Measurements from ENCODE around the gene SFTPD. TPM values are rescaled to one million over a fixed set of nuclear protein-coding genes. Genes with fewer than 3 reads are reported as not detected.
"Not testable (repeated sequence)": the region's sequence is repeated elsewhere in the genome, so short reads cannot be mapped to it uniquely, and the experiment has no call there.

SFTPD gene
- polyA plus RNA-seq, 4 donors: 0.46 to 1.5 (median 0.93) TPM

DNA sequence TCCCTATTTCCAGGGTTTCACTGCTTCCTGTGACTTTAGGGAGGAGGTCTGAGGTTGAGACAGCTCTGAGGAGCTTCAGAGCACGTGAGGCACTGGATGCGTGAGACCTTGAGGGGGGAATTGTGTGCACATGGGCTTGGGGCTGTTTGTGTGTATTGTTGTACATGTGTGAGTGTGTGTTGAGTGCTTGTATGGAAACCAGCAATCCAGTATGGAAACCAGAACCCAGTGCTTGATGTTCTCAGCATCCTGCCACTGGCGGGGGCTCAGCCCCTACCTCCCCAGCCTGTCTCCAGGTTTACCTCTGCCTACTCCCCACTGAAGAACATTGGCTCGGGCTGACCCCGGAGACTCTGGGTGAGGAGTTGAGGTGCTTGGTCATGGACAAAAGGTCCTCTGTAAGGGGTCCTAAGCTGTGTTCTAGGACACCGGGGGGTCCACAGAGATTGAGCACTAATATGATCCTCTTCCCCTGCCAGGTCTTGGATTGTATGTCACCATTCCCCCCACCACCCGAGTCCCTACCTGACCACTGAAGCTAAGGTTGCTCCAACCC is 20.8 kb downstream of the SFTPD start:
- DNase-seq (ENCODE audit: low read depth in 4 of 4, low spot score in 3 of 4): no peak

DNA sequence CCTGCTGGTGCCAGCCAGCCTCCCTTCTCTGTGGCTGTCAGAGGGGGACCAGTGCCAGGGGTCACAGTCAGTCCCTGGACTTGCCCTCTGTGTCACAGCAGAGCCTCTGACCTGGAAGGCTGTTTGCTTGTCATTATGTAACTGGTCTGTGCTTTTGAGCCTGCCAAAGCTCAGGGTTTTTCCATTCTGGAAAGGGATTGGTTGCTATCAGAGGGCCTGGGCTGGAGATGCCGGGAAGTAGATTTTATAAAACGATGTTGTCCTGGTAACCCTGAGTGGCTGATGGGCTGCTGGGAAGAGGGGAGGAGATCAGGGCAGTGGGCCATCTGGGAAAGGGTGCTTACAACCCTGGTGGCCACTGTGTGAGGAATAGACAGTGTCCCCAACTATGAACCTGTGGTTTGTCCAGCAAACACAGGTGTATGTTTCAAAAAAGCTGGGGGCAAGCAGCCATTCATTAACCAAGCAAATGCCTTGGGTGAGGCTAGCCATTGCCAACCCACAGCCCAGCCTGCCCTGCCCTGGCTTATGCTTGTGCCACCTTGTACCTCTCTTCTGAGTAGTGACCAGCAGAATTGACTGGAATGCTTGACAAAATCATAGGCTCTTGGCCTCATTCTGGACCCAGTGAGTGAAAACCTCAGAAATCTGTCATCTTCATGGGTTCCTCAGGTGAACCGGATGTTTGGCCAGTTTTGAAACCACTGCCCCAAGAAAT is 21.6 kb downstream of the SFTPD start:
- no peak for DNase-seq (ENCODE audit: low read depth in 4 of 4, low spot score in 3 of 4)

DNA sequence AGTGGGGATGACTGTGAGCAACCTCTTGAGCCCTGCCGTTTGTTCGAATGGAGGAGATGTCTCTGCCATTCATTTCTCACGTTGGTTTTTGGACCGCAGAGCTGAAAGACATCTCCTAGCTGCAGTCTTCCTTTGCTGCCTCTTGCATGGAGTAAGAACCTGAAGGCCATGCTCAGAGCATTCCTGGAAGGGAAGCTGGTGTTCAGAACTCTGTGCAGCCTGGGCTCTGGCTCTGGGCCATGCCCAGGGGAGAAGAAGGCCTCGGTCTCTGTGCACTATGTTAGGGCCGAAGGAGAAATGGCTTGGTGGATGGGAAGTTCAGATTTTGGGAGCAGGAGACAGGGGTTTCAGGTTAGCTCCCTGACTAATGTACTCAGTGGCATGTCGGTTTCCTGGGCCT is 22.9 kb downstream of the SFTPD start:
- DNase-seq (ENCODE audit: low read depth in 4 of 4, low spot score in 3 of 4): no peak

DNA sequence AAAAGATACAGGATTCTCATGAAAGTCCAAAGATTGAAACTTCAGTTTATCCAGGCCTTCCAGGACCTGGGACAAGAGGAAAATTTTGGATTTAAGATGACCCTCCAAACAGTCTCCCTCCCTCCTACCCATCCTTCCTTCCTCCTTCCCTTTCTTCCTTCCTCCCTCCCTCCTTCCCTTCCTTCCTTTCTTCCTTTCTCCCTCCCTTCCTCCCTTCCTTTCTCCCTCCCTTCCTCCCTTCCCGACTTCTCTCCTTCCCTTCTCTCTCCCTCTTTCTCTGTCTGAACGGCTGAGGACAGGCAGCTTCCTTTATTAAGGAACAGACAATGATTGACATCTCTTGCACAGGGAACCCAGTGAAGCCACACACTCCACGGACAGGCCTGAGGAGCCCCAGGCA is 23.3 kb downstream of the SFTPD start:
- DNase-seq (ENCODE audit: low read depth in 4 of 4, low spot score in 3 of 4): no peak

DNA sequence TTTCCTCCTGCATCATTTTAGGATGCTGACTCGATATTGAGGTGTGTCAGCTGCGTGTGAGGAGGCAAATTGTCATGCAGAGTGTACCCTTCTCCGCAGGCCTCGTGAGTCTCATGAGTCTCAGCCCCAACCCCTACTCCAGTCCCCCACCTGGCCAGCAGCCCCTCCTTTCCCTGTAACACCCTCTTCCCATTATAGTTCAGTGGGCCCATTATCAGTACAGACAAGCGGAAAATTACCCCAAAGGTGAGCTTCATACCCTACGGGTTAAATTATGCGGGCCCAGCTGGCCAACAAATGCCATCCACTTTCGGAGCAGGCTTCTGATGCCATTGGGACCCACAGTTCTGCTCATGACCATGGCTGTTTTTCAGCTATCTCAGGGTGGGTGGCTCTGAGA is 25.2 kb downstream of the SFTPD start:
- no peak for DNase-seq (ENCODE audit: low read depth in 4 of 4, low spot score in 3 of 4)

DNA sequence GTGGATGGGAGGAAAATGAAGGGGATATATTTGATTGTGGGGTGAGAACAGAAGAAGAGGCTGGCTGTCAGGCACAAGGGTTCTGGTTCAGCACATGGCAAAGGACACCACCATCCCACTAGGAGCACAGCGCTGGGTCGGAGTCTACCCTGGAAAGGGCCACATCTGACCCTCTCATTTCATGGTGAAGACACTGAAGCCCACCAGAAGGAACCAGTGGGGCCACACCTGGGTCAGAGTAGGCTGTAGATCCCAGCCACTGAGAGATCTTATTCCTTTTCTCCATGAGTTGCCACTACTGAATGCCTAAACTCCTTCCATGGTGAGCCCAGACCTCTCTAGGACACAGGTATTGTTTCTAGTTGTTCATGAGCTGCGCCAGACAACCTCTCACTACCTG is 25.8 kb downstream of the SFTPD start:
- DNase-seq (ENCODE audit: low read depth in 4 of 4, low spot score in 3 of 4): no peak

DNA sequence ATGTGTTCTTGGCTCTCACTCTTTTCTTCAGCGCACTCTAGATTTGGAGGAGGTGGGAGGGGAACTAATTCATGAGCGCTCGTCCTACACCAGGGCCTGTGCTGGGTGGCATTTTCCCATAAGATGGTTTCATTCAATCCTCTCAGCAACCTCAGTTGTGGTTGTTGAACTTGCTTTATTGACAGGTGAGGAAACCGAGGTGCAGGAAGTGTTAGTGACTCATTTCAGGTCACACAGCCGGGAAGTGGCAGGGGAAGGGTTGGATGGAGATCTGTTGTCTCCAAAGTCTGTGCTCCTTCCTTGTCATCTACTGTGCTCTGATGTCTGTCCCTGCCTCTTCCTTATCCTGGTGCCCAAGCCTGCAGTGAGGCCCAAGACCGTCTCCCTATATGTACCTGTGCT is 26.9 kb downstream of the SFTPD start:
- not testable (repeated sequence) for DNase-seq (ENCODE audit: low read depth in 4 of 4, low spot score in 3 of 4)

DNA sequence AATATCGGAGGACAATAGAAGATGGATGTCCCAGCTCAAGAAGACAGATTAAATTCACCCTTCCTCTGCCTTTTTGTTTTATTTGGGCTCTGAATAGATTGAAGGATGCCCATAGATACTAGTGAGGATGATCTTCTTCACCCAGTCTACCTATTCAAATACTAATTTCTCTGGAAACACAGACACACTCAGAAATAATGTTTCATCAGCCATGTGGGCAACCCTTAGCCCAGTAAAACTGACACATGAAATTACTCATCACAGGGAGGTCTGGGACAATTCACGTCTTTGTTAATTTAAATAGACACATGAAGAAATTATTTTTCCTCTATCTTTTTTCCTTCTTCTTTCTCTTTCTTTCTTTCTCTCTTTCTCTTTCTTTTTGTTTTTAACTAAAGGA is 33.1 kb downstream of the SFTPD start:
- not testable (repeated sequence) for DNase-seq (ENCODE audit: low read depth in 4 of 4, low spot score in 3 of 4)

DNA sequence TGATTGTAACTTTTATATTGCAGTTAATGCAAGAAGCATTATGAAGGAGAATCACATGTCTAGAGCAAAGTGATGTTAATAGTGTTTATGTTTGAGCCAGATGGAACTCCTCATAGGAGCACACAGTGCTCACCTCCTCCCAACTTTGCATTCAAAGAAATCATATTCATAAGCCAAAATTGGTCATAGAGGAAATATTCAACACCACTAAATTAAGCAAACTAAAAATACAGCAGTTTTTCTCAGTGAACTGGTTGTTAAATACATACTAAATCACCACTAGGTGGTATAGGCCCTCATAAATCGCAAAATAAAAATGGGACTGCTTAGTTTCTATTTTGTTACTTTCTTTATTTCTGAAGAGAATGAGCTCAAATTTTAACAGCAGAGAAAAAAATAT is 34.4 kb downstream of the SFTPD start:
- not testable (repeated sequence) for DNase-seq (ENCODE audit: low read depth in 4 of 4, low spot score in 3 of 4)

DNA sequence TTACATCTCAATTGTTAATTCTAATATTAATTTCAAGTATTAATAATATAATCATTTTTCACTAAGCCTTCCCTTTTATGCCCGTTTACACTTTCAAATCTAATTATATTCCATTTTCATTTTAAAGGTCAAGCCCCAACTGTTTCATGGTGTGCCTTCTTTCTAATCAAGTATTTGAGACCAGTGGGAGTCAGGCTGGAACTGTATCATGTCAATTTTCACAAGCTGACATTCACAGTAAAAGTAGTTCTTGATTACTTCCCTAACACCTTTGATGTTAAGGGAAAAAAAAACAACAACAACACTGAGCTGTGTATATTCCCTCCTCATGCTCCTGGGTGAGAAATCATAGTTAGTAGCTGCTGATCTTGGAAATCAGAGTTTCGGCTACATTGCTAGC is 38.1 kb downstream of the SFTPD start:
- DNase-seq (ENCODE audit: low read depth in 4 of 4, low spot score in 3 of 4): no peak

DNA sequence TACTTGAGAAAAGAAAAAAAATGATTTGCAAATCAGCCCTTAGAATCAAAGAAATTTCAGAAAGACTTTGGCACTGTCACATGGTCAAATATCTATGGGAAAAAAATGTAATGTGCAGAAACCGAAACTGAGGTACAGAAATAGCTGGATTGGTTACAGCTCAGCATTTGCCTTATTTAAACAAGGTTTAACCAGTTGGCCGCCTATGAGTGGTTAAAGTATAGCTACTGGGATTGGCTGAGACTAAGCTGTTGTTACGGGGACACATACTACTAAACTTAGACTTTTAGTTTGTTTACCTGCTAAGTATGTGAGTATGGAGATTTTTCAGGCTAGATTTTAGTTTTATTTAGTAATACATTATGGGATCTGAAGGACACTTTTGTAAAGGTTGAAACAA is 38.6 kb downstream of the SFTPD start:
- DNase-seq (ENCODE audit: low read depth in 4 of 4, low spot score in 3 of 4): no peak

DNA sequence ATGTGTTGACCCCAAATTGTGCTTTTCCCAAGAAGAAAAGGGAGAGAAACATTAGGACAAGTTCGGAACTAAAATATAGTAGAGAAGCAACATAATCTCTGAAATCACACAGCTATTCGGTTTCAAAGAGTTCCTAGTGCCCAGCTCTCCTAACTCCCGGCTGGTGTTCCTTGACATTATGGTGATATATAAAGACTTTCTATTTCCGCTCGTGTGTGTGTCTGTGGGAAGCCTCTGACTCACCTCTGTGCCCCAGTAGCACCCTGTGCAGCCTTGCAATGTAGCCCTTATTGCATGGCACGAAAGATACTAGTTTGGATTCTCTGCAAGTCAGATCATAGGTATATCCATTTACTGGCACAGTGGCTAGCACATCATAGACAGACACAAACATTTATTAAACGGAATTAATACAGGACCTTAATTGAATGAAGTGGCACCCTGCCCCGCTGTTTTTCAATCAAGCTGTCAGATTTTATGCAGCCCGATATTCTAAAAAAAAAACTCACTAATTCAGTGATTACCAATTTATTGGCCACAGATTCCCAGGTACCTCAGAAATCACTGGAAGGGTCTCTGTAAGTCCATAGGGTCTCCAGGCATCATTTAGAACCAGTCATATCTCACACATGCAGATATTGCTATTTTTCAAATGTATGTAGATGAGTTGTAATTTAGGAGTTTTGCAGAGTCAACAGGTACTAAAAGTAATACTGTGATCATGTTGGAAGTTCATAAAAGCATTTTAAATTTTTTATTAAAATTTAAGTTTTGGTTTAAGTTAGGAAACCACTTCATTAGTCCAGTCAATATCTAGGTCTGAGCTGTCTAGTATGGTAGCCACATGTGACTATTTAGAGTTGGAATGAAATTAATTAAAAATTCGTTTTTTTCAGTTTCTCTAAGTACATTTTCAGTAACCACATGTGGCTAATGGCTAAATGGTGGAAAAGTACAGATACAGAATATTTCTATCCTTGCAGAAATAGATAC is 43.3 kb downstream of the SFTPD start:
- DNase-seq (ENCODE audit: low read depth in 4 of 4, low spot score in 3 of 4): peak in 2 of 4 donors; percentile 2 to 15

DNA sequence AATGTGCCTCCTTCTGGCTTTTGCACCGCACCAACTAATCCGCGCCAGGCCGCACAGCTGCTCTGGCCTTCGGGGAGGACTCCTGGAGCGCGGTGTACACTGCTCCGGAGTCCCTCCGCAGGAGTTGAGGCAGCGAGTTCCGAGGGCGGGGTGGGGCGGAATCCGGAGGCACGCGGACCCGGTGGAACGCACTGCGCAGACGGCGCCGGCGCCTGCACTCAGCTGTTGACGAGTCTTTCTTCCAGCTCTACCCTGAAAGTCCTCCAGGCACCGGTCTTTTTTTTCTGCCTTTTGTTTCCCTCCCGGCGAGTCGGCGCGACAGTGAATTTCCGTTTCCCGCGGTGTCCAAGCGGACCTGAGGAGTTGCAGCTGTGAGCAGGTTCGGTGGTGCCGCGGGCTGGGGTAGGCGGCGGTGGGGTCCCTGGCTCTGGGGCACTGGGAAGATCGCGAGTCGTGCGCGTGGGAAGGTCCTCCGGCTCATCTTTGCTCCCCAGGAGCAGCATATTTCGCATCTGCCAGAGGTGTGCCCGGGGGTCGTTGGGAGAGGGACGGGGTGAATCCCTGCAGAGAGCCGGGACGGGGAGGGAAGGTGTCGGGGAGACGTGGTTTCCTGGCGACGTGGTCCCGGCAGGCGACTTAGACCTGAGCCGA is 44.1 kb downstream of the SFTPD start:
- peak; percentile 48 to 56 (median 54) for DNase-seq (ENCODE audit: low read depth in 4 of 4, low spot score in 3 of 4)

DNA sequence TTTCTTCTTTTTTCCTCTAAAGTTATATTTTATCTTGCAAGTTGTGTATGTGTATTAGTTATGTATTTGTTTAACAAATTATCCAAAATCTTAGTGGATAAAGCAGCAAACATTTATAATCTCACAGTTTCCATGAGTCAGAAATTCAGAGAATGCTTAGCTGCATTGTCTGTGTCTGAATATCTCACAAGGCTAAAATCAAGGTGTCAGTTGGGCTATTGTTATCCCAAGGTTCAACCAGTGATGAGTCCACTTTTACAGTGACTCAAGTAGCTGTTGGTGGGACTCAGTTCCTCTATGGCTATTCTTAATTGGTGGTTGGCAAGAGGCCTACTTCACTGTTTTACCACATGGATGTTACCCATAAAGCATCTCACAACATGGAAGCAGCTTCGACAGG is 47.3 kb downstream of the SFTPD start:
- not testable (repeated sequence) for DNase-seq (ENCODE audit: low read depth in 4 of 4, low spot score in 3 of 4)

DNA sequence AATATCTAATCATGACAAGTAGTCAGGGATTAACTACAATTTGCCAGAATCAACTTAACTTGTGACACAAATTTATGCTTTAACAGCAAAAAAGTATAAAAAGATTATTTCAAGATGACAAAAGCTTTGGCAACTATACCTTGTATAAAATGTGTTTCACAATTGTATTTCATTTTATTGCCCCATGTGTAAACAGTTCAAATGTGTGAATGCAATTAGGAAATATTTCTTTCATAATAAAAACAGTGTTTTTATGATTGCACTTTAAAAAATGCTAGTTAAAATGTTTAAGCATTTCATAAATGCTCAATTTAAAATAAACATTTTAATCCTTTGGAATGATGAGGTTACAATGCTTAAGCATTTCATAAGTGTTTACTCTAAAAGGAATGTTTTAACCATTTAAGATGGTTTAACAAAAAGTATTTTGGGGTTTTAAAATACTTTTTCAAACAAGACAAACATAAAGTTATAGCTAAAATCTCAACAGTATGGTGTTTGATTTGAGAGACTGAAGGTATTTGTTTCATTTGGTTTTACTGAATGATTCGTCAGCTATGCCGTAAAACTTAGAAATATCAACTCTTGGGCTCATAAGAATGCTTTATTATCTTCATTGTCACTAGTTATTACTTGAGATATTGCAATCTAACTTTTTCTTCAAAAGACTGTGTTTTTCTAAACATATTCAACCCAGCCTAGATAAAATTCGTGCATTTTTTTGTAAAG is 50.1 kb downstream of the SFTPD start:
- DNase-seq (ENCODE audit: low read depth in 4 of 4, low spot score in 3 of 4): no peak

DNA sequence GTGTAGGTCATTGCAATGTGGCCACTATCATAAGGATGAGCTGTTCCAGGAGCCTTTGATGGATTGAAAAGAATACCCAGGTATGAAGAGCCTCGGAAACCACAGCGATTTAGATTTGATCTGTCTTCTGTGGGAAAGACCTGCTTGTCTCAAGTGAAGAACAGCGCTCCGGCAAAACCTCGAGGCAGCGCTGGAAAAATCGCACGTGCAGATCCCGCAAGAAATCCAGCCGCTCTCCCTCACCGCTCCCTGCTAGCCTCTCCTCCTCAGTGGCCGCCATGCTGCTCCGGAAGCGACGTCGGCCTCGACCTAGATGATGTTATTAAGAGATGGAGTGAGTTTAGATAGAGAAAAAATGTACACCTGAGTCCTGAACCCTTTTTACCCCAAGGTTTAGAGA is 56.0 kb downstream of the SFTPD start:
- DNase-seq (ENCODE audit: low read depth in 4 of 4, low spot score in 3 of 4): not testable (repeated sequence)

DNA sequence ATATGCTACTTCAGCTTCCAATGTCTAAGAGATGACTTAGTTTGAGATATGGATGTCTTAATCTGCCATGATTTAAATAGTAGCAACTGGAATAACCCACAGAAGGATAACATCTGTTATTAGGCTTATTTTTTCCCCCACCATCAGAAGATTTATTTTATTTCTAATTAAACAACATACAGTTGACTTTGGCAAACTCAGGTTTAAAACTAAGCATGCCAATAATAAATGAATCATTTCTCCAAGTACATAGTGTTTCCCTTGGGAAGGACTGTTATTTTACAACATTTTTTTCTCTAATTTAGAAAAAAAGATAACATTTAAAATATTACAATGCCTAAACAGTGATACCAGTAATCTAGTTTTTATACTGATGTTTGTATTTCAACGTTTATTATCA is 58.4 kb downstream of the SFTPD start:
- no peak for DNase-seq (ENCODE audit: low read depth in 4 of 4, low spot score in 3 of 4)

DNA sequence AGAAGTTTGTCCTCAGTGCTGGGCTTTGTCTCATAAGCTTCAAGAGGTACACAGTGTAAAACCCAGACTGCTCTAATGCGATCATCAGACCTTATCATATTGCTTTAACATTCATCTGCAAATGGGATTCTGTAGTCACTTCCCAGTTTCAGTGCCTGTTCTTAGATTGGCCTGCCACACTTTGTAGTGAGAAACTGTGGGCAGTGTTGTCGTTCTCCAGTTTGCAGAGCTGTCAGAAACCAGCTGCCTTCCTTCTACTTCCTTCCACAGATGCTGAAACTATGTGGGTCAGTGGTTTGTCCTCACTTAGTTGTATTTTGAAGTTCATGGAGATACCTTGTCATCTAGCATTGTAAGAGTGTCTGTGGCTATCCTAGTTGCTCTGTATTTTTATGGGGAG is 59.9 kb downstream of the SFTPD start:
- DNase-seq (ENCODE audit: low read depth in 4 of 4, low spot score in 3 of 4): peak in 1 of 4 donors; percentile 12
